HepG2 (cell line): ENCODE data around the gene TIMM17A. TPM values are rescaled to one million over a fixed set of nuclear protein-coding genes. Genes with fewer than 3 reads are reported as not detected.

Source experiments
- AHR ChIP-seq: IDR thresholded peaks from 2 replicates; pipeline ENCODE4 v1.6.1; 2018; ENCODE audit warnings: missing genetic modification reagents, missing compliant biosample characterization
- FOXO1 ChIP-seq: sonication (generic); formaldehyde crosslinking; IDR thresholded peaks from 2 replicates; pipeline ENCODE4 v1.4.0; 2020; ENCODE audit warnings: missing genetic modification reagents
- HDAC1 ChIP-seq: sonication (generic); formaldehyde crosslinking; IDR thresholded peaks from 2 replicates; pipeline ENCODE4 v1.5.1; 2020; ENCODE audit warnings: mild to moderate bottlenecking, missing genetic modification reagents
- HMG20B ChIP-seq: conservative IDR thresholded peaks from 2 replicates; pipeline ENCODE4 v1.6.1; 2016; ENCODE audit warnings: missing genetic modification reagents, missing compliant biosample characterization
- ISL2 ChIP-seq: sonication (generic); formaldehyde crosslinking; IDR thresholded peaks from 2 replicates; pipeline ENCODE4 v1.5.0; 2020; ENCODE audit warnings: missing genetic modification reagents
- KDM5B ChIP-seq: sonication (generic); formaldehyde crosslinking; IDR thresholded peaks from 2 replicates; pipeline ENCODE4 v1.4.0; 2020; ENCODE audit warnings: missing genetic modification reagents, mild to moderate bottlenecking, borderline replicate concordance
- MED8 ChIP-seq: sonication (generic); formaldehyde crosslinking; IDR thresholded peaks from 2 replicates; pipeline ENCODE4 v1.8.1; 2023; ENCODE audit warnings: mild to moderate bottlenecking, missing genetic modification reagents; ENCODE audit not compliant: insufficient replicate concordance
- MXD4 ChIP-seq: IDR thresholded peaks from 2 replicates; pipeline ENCODE4 v1.6.1; 2016; ENCODE audit warnings: mild to moderate bottlenecking, missing biosample characterization, missing genetic modification reagents
- NONO ChIP-seq, 2 experiments: fragments of 450-650 bp in 1 of 2; sonication (generic) in 1 of 2; formaldehyde crosslinking in 1 of 2; IDR thresholded peaks in 1 of 2; conservative IDR thresholded peaks in 1 of 2; 2 replicates each; pipeline versions ENCODE4 v1.6.1 to v1.8.0; 2017 to 2022; ENCODE audit warnings: mild to moderate bottlenecking in 1 of 2, missing genetic modification reagents in 1 of 2, moderate library complexity in 1 of 2
- TERF1 ChIP-seq: sonication (generic); formaldehyde crosslinking; IDR thresholded peaks from 2 replicates; pipeline ENCODE4 v1.8.0; 2022; ENCODE audit warnings: mild to moderate bottlenecking, missing genetic modification reagents, moderate library complexity
- TP53 ChIP-seq: sonication (generic); formaldehyde crosslinking; conservative IDR thresholded peaks from 2 replicates; pipeline ENCODE4 v1.4.0; 2020; ENCODE audit warnings: missing genetic modification reagents
- ZBTB26 ChIP-seq: IDR thresholded peaks from 2 replicates; pipeline ENCODE4 v1.6.1; 2016; ENCODE audit warnings: missing compliant biosample characterization, missing genetic modification reagents, borderline replicate concordance
- ZGPAT ChIP-seq: IDR thresholded peaks from 2 replicates; pipeline ENCODE4 v1.6.1; 2016; ENCODE audit warnings: mild to moderate bottlenecking
- ZNF251 ChIP-seq: sonication (generic); formaldehyde crosslinking; IDR thresholded peaks from 2 replicates; pipeline ENCODE4 v1.9.0; 2021; ENCODE audit warnings: mild to moderate bottlenecking, missing genetic modification reagents
- ZNF317 ChIP-seq: sonication (generic); formaldehyde crosslinking; IDR thresholded peaks from 2 replicates; pipeline ENCODE4 v1.5.0; 2020; ENCODE audit warnings: mild to moderate bottlenecking, missing genetic modification reagents
- ZNF547 ChIP-seq: sonication (generic); formaldehyde crosslinking; IDR thresholded peaks from 2 replicates; pipeline ENCODE4 v1.5.1; 2020; ENCODE audit warnings: mild to moderate bottlenecking, missing genetic modification reagents
- ZNF558 ChIP-seq: sonication (generic); formaldehyde crosslinking; IDR thresholded peaks from 2 replicates; pipeline ENCODE4 v1.9.0; 2022; ENCODE audit warnings: mild to moderate bottlenecking, missing genetic modification reagents, borderline replicate concordance
- polyA plus RNA-seq, 8 experiments: library from polyadenylated mRNA; depleted of rRNA in 3 of 8; stranded (reverse) in 7 of 8; unstranded in 1 of 8; fragments of >200 nt; fragmentation: Illumina TruSeq in 4 of 8; extraction: Trizol in 4 of 8; gene quantifications; 2 replicates each; pipeline versions ENCODE4 v1.2.1 to v1.2.3, GENCODE V29; 2011 to 2016; ENCODE audit warnings: low read depth in 4 of 8, missing spikeins in 1 of 8, mixed read lengths in 1 of 8; ENCODE audit not compliant: insufficient read depth in 1 of 8
- total RNA-seq, 5 experiments: library from RNA; depleted of rRNA; stranded (reverse); fragments of >200 nt; fragmentation: Illumina TruSeq; extraction: Trizol; gene quantifications; 2 replicates each; pipeline ENCODE4 v1.2.3, GENCODE V29; 2016; ENCODE audit warnings: low read depth in 1 of 5
- TF ChIP-seq, protein P1 (sequence below): sonication (generic); formaldehyde crosslinking; IDR thresholded peaks from 2 replicates; pipeline ENCODE4 v1.4.0; 2020; ENCODE audit warnings: missing genetic modification reagents
- TF ChIP-seq, protein P2 (sequence below): sonication (generic); formaldehyde crosslinking; IDR thresholded peaks from 2 replicates; pipeline ENCODE4 v1.4.0; 2020; ENCODE audit warnings: mild to moderate bottlenecking, missing genetic modification reagents

Gene TIMM17A
- total and polyA plus RNA-seq, 2 of the 13 experiments (the other 11 are each of a cell fraction or from before 2014, with no cell fraction given), result 50.8 to 97.8 TPM

DNA sequence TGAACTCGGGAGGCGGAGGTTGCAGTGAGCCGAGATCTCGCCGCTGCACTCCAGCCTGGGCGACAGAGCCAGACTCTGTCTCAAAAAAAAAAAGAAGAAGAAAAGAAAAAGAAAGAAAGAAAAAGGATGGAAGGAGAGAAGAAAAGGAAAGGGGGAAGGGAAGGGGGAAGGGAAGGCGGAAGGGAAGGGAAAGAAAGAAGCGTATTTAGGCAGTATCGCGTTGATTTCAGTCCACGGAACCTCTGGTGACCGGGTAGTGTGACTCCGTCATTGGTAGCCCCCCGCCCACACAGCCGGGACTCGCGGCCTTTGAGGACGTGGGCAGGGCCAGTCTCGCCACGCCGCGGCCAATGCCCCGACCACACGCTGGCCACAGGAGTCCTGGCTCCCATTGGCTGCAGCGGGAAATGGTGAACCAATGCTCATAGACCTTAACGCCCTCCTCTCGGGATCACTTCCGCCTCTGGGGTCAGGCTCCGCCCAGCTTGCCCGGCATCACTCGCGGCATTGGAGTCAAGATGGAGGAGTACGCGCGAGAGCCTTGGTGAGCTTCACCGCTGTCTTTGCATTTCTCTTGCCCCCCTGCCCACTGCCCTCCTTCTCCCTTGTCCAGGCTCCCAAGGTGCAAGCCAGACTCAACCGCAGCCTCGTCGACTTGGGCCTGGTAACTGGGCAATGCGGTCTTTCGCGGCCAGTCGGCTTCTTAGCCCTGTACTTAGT, at the start of gene TIMM17A (continued):
- no peak for TF ChIP-seq NONO (IDR thresholded peaks at IDR 0.05)
- TF ChIP-seq NONO (CRISPR knock-in tag; conservative IDR thresholded peaks at IDR 0.05), result peak; percentile 14; the same call in 1 of the 2 replicates
- peak; percentile 34; the same call in 1 of the 2 replicates for TF ChIP-seq HMG20B (CRISPR knock-in tag)
- no peak; the same call in 1 of the 2 replicates for TF ChIP-seq TP53
- 0 out of 2 replicates have a peak, but pooled peaks have one; percentile 22 for TF ChIP-seq ZBTB26 (CRISPR knock-in tag)
- TF ChIP-seq MED8, result peak; percentile 72
- TF ChIP-seq, protein P1, sequence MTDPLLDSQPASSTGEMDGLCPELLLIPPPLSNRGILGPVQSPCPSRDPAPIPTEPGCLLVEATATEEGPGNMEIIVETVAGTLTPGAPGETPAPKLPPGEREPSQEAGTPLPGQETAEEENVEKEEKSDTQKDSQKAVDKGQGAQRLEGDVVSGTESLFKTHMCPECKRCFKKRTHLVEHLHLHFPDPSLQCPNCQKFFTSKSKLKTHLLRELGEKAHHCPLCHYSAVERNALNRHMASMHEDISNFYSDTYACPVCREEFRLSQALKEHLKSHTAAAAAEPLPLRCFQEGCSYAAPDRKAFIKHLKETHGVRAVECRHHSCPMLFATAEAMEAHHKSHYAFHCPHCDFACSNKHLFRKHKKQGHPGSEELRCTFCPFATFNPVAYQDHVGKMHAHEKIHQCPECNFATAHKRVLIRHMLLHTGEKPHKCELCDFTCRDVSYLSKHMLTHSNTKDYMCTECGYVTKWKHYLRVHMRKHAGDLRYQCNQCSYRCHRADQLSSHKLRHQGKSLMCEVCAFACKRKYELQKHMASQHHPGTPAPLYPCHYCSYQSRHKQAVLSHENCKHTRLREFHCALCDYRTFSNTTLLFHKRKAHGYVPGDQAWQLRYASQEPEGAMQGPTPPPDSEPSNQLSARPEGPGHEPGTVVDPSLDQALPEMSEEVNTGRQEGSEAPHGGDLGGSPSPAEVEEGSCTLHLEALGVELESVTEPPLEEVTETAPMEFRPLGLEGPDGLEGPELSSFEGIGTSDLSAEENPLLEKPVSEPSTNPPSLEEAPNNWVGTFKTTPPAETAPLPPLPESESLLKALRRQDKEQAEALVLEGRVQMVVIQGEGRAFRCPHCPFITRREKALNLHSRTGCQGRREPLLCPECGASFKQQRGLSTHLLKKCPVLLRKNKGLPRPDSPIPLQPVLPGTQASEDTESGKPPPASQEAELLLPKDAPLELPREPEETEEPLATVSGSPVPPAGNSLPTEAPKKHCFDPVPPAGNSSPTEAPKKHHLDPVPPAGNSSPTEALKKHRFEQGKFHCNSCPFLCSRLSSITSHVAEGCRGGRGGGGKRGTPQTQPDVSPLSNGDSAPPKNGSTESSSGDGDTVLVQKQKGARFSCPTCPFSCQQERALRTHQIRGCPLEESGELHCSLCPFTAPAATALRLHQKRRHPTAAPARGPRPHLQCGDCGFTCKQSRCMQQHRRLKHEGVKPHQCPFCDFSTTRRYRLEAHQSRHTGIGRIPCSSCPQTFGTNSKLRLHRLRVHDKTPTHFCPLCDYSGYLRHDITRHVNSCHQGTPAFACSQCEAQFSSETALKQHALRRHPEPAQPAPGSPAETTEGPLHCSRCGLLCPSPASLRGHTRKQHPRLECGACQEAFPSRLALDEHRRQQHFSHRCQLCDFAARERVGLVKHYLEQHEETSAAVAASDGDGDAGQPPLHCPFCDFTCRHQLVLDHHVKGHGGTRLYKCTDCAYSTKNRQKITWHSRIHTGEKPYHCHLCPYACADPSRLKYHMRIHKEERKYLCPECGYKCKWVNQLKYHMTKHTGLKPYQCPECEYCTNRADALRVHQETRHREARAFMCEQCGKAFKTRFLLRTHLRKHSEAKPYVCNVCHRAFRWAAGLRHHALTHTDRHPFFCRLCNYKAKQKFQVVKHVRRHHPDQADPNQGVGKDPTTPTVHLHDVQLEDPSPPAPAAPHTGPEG (CRISPR knock-in tag), result no peak
- TF ChIP-seq ZNF251 (CRISPR knock-in tag), result peak; percentile 78
- TF ChIP-seq AHR (CRISPR knock-in tag), result no peak
- TF ChIP-seq ZNF317, result peak; percentile 72
- TF ChIP-seq ISL2, result 0 out of 2 replicates have a peak, but pooled peaks have one; percentile 52
- TF ChIP-seq FOXO1 (CRISPR knock-in tag), result peak; percentile 12; the same call in 1 of the 2 replicates
- peak; percentile 86 for TF ChIP-seq ZGPAT (CRISPR knock-in tag)
- TF ChIP-seq, protein P2, sequence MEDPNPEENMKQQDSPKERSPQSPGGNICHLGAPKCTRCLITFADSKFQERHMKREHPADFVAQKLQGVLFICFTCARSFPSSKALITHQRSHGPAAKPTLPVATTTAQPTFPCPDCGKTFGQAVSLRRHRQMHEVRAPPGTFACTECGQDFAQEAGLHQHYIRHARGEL, result peak; percentile 15; the same call in 1 of the 2 replicates
- no peak; the same call in 1 of the 2 replicates for TF ChIP-seq ZNF558 (CRISPR knock-in tag)
- TF ChIP-seq ZNF547 (CRISPR knock-in tag), result peak; percentile 80; the same call in 1 of the 2 replicates
- TF ChIP-seq HDAC1 (CRISPR knock-in tag), result peak; percentile 55; the same call in 1 of the 2 replicates
- TF ChIP-seq TERF1 (CRISPR knock-in tag), result no peak
- peak; percentile 81 for TF ChIP-seq MXD4 (CRISPR knock-in tag)
- TF ChIP-seq KDM5B (CRISPR knock-in tag), result peak; percentile 92
